Calu3 (cell line): ENCODE results near the gene DDRGK1. TPM values are rescaled to one million over a fixed set of nuclear protein-coding genes. Genes with fewer than 3 reads are reported as not detected.

Experiments
- BruUV-seq: library from RNA; stranded (reverse); fragments of 400-500 nt; replicated peaks from 2 replicates; lab custom pipeline; 2021; lab: Mats Ljungman, UMichigan
- CTCF ChIA-PET: fragments of 300-600 bp; sonication (Branson Sonifier 250); formaldehyde crosslinking; loops from one replicate; lab custom pipeline; 2022; ENCODE audit warnings: antibody characterized with exemption; lab: Charles Lee
- DNase-seq: peaks from one replicate; pipeline ENCODE4 v3.0.0; 2022
- H3K27ac Mint-ChIP-seq: one replicate; pipeline ENCODE4 v1.8.0; 2022; ENCODE audit warnings: mixed read lengths; ENCODE audit not compliant: unreplicated experiment
- H3K27me3 Mint-ChIP-seq: one replicate; pipeline ENCODE4 v1.8.0; 2022; ENCODE audit warnings: mixed read lengths; ENCODE audit not compliant: unreplicated experiment
- H3K36me3 Mint-ChIP-seq: one replicate; pipeline ENCODE4 v1.8.0; 2022; ENCODE audit warnings: mild to moderate bottlenecking, moderate library complexity, mixed read lengths; ENCODE audit not compliant: insufficient read depth, unreplicated experiment
- H3K4me1 Mint-ChIP-seq: one replicate; pipeline ENCODE4 v1.8.0; 2022; ENCODE audit warnings: mild to moderate bottlenecking, low read depth, mixed read lengths; ENCODE audit not compliant: unreplicated experiment
- H3K4me3 Mint-ChIP-seq: one replicate; pipeline ENCODE4 v1.8.0; 2022; ENCODE audit warnings: mild to moderate bottlenecking, low read depth, moderate library complexity, mixed read lengths; ENCODE audit not compliant: unreplicated experiment
- H3K9me3 Mint-ChIP-seq: one replicate; pipeline ENCODE4 v1.8.0; 2022; ENCODE audit warnings: low read depth, mixed read lengths; ENCODE audit not compliant: unreplicated experiment
- CTCF ChIP-seq: fragments of 200-600 bp; IDR thresholded peaks from one replicate; pipeline ENCODE4 v1.8.0; 2022; ENCODE audit warnings: antibody characterized with exemption; ENCODE audit not compliant: unreplicated experiment
- intact Hi-C: fragments of 100-400 bp; cut with micrococcal nuclease; formaldehyde crosslinking; loops from one replicate; pipeline ENCODE4 v1.10.0; 2022; ENCODE audit not compliant: unreplicated experiment
- total RNA-seq: library from RNA; stranded (reverse); gene quantifications from 2 replicates; pipeline ENCODE4 v1.2.3, GENCODE V29; 2022

The DDRGK1 gene
- total RNA-seq, 1 experiment from 2014 or later, result 30.9 TPM

- peak overlapping the region; percentile 96 for H3K27ac Mint-ChIP-seq
- BruUV-seq, result TSS peak; percentile 76
- no peaks in the 10 kb centered on the region for H3K27me3 Mint-ChIP-seq
- no peaks in the 10 kb centered on the region for H3K4me1 Mint-ChIP-seq
- no peak for TF ChIP-seq CTCF
- no peak for DNase-seq
- no peaks in the 10 kb centered on the region for H3K9me3 Mint-ChIP-seq
- H3K4me3 Mint-ChIP-seq, result peak overlapping the region; percentile 97
- intact Hi-C loops, result no loop called here
- peaks cover 36% of the 10 kb centered on the region for H3K36me3 Mint-ChIP-seq
- CTCF ChIA-PET, result interaction anchor here (0.6 kb wide), 1 partner anchor 11 kb away, joined by 4 read pairs; no protein-coding TSS in a partner anchor
Measured at GRCh38 chr20:3208786-3209256, 4.3 kb upstream of the DDRGK1 start.

GRCh38 chr20:3203315-3204123, 963 bp downstream of the DDRGK1 start:
- intact Hi-C loops, result no loop called here
- CTCF ChIA-PET, result interaction anchor here (0.6 kb wide), 1 partner anchor 65 kb away, joined by 5 read pairs; no protein-coding TSS in a partner anchor
- TF ChIP-seq CTCF, result no peak
- no peaks in the 10 kb centered on the region for H3K27me3 Mint-ChIP-seq
- H3K9me3 Mint-ChIP-seq, result no peaks in the 10 kb centered on the region
- peaks cover 44% of the 10 kb centered on the region for H3K36me3 Mint-ChIP-seq
- no TSS peak for BruUV-seq
- H3K4me3 Mint-ChIP-seq, result peak overlapping the region; percentile 94
- peak; percentile 15 for DNase-seq
- no peaks in the 10 kb centered on the region for H3K4me1 Mint-ChIP-seq
- H3K27ac Mint-ChIP-seq, result peak overlapping the region; percentile 87

- no peak for DNase-seq
Measured at GRCh38 chr20:3202965-3203314, 1.5 kb downstream of the DDRGK1 start.

More at GRCh38 chr20:3202965-3203314, 1.5 kb downstream of the DDRGK1 start:
- no TSS peak for BruUV-seq
- peak overlapping the region; percentile 94 for H3K4me3 Mint-ChIP-seq
- H3K4me1 Mint-ChIP-seq, result no peaks in the 10 kb centered on the region
- CTCF ChIA-PET, result interaction anchor here (0.6 kb wide), 1 partner anchor 65 kb away, joined by 5 read pairs; no protein-coding TSS in a partner anchor
- peak overlapping the region; percentile 87 for H3K27ac Mint-ChIP-seq
- peaks cover 45% of the 10 kb centered on the region for H3K36me3 Mint-ChIP-seq
- intact Hi-C loops, result no loop called here
- H3K27me3 Mint-ChIP-seq, result no peaks in the 10 kb centered on the region
- H3K9me3 Mint-ChIP-seq, result no peaks in the 10 kb centered on the region
- no peak for TF ChIP-seq CTCF
